Measurements from ENCODE around the gene SLC29A1. TPM values are rescaled to one million over a fixed set of nuclear protein-coding genes. Genes with fewer than 3 reads are reported as not detected.
"Not testable (repeated sequence)": the region's sequence is repeated elsewhere in the genome, so short reads cannot be mapped to it uniquely, and the experiment has no call there.

The SLC29A1 gene
- total and polyA plus RNA-seq, 4 donors: 19.1 to 42.7 (median 26.4) TPM

DNA sequence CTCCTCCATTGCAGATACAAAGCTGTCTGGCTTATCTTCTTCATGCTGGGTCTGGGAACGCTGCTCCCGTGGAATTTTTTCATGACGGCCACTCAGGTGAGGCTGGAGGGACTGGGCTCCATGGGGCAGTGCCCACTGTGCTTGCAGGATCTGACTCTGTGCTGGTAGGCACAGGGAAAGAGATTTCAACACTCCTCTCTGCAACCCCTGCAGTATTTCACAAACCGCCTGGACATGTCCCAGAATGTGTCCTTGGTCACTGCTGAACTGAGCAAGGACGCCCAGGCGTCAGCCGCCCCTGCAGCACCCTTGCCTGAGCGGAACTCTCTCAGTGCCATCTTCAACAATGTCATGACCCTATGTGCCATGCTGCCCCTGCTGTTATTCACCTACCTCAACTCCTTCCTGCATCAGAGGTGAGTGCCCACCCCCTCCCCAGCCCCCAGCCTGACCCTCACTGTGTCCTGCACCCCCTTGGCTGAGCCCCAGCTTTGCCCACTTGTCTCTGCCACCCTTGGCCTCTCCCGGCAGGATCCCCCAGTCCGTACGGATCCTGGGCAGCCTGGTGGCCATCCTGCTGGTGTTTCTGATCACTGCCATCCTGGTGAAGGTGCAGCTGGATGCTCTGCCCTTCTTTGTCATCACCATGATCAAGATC is 6.1 kb downstream of the SLC29A1 start:
- H3K27ac ChIP-seq (ENCODE audit: low read depth in 1 of 2, low read length in 1 of 2): peak overlapping the region in 1 of 2 donors; percentile 87
- H3K9me3 ChIP-seq (ENCODE audit: control insufficient read depth in 4 of 4, insufficient read depth in 3 of 4, low read length in 3 of 4): no peaks in the 10 kb centered on the region
- no peak overlapping the region for H3K9ac ChIP-seq (ENCODE audit: insufficient read depth in 1 of 2, low read length in 2 of 2)
- TF ChIP-seq, protein P1, sequence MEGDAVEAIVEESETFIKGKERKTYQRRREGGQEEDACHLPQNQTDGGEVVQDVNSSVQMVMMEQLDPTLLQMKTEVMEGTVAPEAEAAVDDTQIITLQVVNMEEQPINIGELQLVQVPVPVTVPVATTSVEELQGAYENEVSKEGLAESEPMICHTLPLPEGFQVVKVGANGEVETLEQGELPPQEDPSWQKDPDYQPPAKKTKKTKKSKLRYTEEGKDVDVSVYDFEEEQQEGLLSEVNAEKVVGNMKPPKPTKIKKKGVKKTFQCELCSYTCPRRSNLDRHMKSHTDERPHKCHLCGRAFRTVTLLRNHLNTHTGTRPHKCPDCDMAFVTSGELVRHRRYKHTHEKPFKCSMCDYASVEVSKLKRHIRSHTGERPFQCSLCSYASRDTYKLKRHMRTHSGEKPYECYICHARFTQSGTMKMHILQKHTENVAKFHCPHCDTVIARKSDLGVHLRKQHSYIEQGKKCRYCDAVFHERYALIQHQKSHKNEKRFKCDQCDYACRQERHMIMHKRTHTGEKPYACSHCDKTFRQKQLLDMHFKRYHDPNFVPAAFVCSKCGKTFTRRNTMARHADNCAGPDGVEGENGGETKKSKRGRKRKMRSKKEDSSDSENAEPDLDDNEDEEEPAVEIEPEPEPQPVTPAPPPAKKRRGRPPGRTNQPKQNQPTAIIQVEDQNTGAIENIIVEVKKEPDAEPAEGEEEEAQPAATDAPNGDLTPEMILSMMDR (IDR thresholded peaks at IDR 0.05; ENCODE audit: control extremely low read depth, extremely low read depth): no peak
- no peak overlapping the region for H3K4me3 ChIP-seq
- H3K36me3 ChIP-seq (ENCODE audit: control insufficient read depth in 4 of 4, insufficient read depth in 4 of 4, low read length in 4 of 4): peaks cover 0 to 20% (median 1%) of the 10 kb centered on the region in 4 donors
- WGBS, 2 donors: 69 to 94% methylated on average over 11 of the region's 11 CpGs
- no peaks in the 10 kb centered on the region for H3K27me3 ChIP-seq (ENCODE audit: control insufficient read depth in 3 of 3, insufficient read depth in 3 of 3, low read length in 2 of 3)
- DNase-seq (no peak), ATAC-seq (ENCODE audit: insufficient read depth, low FRiP score) (no peak)
- peaks cover 3 to 19% (median 7%) of the 10 kb centered on the region in 5 donors for H3K4me1 ChIP-seq (ENCODE audit: control insufficient read depth in 5 of 5, insufficient read depth in 5 of 5, low read length in 5 of 5)

DNA sequence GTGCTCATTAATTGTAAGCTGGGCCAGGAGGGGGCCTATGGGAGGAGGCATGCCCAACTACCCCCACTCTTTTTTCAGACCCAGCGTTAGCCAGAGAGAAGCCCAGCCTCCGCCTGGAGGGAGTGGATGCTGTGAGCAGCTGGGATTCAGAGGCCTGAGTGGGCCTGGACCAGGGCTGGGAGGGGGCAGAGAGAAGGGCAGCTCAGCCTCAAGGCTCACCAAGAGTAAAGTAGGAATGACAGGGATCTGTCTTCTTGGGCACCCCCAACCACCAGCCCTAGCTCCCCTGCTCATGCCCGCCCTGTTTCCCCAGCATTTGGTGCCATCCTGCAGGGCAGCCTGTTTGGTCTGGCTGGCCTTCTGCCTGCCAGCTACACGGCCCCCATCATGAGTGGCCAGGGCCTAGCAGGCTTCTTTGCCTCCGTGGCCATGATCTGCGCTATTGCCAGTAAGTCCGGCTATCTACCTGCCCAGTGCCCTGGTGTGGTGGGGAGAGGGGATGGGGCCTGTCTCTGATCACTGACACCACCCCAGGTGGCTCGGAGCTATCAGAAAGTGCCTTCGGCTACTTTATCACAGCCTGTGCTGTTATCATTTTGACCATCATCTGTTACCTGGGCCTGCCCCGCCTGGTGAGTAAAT is 6.8 kb downstream of the SLC29A1 start:
- peaks cover 0 to 20% (median 1%) of the 10 kb centered on the region in 4 donors for H3K36me3 ChIP-seq (ENCODE audit: control insufficient read depth in 4 of 4, insufficient read depth in 4 of 4, low read length in 4 of 4)
- peak overlapping the region in 1 of 2 donors; percentile 87 for H3K27ac ChIP-seq (ENCODE audit: low read depth in 1 of 2, low read length in 1 of 2)
- no peak overlapping the region for H3K4me3 ChIP-seq
- DNase-seq (no peak), ATAC-seq (ENCODE audit: insufficient read depth, low FRiP score) (no peak)
- WGBS, 2 donors: 95% methylated on average over 10 of the region's 10 CpGs
- no peaks in the 10 kb centered on the region for H3K27me3 ChIP-seq (ENCODE audit: control insufficient read depth in 3 of 3, insufficient read depth in 3 of 3, low read length in 2 of 3)
- H3K9me3 ChIP-seq (ENCODE audit: control insufficient read depth in 4 of 4, insufficient read depth in 3 of 4, low read length in 3 of 4): no peaks in the 10 kb centered on the region
- H3K4me1 ChIP-seq (ENCODE audit: control insufficient read depth in 5 of 5, insufficient read depth in 5 of 5, low read length in 5 of 5): peaks cover 3 to 25% (median 6%) of the 10 kb centered on the region in 5 donors
- no peak overlapping the region for H3K9ac ChIP-seq (ENCODE audit: insufficient read depth in 1 of 2, low read length in 2 of 2)
- TF ChIP-seq, protein P1 (IDR thresholded peaks at IDR 0.05; ENCODE audit: control extremely low read depth, extremely low read depth): no peak

DNA sequence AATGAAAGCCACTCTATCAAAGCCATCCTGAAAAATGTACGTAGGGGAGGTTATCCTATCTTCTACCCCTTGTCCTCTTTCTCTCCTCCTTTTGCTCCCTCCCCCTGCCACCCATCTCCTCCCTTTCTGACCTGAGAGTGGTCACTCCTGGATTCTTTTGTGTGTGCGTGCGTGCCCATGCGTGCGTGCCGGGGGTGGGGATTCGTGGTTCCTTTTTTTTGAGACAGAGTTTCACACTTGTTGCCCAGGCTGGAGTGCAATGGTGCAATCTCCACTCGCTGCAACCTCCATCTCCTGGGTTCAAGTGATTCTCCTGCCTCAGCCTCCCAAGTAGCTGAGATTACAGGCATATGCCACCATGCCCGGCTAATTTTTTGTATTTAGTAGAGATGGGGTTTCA is 8.0 kb downstream of the SLC29A1 start:
- not testable (repeated sequence) for H3K4me3 ChIP-seq; ATAC-seq (ENCODE audit: insufficient read depth, low FRiP score); H3K27me3 ChIP-seq (ENCODE audit: control insufficient read depth in 3 of 3, insufficient read depth in 3 of 3, low read length in 2 of 3); DNase-seq; H3K9me3 ChIP-seq (ENCODE audit: control insufficient read depth in 4 of 4, insufficient read depth in 3 of 4, low read length in 3 of 4); H3K9ac ChIP-seq (ENCODE audit: insufficient read depth in 1 of 2, low read length in 2 of 2)
- WGBS, 2 donors: 40 to 81% methylated on average over 9 of the region's 9 CpGs
- Histone ChIP-seq H3K27ac (ENCODE audit: low read depth in 1 of 2, low read length in 1 of 2) (peak overlapping the region in 1 of 2 donors; percentile 73), H3K36me3 (ENCODE audit: control insufficient read depth in 4 of 4, insufficient read depth in 4 of 4, low read length in 4 of 4) (peaks cover 0 to 20% (median 1%) of the 10 kb centered on the region in 4 donors), H3K4me1 (ENCODE audit: control insufficient read depth in 5 of 5, insufficient read depth in 5 of 5, low read length in 5 of 5) (peaks cover 3 to 24% (median 6%) of the 10 kb centered on the region in 5 donors)

Measured in lung (tissue), 12 donors.